Glomerular endothelial cell (primary cell): ENCODE measurements around the gene NACC2. TPM values are rescaled to one million over a fixed set of nuclear protein-coding genes. Genes with fewer than 3 reads are reported as not detected.
A peak's percentile ranks its signal among the peaks of the same experiment; 100 is the strongest.

Experiments used
- DNase-seq: peaks from one replicate; pipeline ENCODE4 v3.0.0-alpha.2; 2011; ENCODE audit warnings: low read depth, low spot score; ENCODE audit errors: extremely low read depth
- total RNA-seq: library from RNA; depleted of rRNA; stranded (reverse); fragments of >200 nt; gene quantifications from 2 replicates; pipeline ENCODE4 v1.2.3, GENCODE V29; 2015

Gene NACC2
- total RNA-seq, 1 donor from 2014 or later = 41.5 TPM

DNA sequence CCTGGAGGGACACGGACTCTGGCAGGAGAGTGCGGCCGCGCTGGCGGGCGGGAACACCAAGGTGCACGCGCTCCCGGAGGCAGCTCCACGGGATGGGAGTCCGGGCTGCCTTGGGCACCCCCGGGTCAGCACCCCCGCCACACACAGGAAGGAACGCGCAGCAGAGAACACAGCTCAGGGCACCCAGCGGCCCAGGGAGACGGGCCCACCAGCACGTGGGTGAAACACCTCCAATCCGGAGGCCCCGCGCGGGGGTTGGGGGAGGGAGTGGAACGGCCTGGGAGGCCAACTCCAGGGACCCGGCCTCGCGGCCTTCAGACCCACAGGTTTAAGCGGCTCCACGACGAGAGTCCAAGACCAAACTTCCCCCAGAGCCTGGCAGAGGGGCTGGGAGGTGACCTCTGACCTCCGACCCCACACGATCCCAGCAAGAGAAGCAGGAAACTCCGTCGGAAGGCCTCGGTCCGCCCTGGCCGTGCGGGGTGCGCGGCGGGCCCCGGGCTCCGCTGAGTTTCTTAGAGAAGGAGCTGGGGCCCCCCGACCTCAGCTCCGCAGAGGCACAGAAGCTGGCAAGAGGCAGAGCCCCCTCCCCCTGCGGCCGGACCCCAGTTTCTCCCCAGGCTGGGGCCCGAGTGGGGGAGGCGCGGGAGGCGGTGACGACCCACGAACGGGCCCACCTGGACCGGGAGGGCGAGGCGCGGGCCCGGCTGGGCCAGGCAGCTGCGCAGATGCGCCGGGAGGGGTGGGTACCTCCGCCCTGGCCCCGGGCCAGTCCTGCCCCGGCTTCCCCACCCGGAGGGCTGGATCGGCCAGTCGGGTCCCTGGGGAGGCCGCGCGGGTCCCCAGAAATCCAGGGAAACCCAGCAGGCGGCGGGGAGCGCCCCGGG lies 851 bp downstream of the NACC2 start:
- DNase-seq = no peak

DNA sequence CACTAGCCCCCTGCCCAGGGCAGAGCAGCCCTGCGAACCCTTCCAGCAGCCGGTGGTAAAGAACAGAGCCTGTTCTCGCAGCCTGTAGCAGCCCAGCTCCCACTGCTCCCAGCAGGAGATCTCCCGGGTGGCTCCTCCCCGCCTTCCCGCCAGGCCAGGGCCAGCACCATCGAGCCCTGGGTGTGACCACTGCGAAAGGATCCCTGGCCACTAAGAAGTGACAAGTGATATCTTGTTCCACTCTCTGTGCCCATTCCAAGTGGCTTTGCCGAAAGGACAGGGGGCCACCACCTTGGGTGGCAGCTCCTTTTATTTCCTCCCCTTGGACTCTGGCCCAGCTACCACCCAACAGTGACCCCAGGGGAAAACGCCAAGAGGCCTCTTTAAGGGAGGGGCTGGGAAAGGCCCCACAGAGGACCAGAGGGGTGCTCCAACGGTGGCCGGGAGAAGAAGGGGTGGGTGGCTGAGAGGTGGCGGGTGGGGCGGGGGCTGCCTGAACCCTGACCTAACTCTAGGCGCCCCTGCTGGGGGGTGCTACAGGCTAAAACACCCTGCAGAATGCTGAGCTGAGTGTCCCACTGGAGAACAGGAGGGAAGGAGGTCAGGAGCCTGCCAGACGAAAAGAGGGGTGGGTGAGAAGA lies 1.6 kb downstream of the NACC2 start:
- DNase-seq = no peak

DNA sequence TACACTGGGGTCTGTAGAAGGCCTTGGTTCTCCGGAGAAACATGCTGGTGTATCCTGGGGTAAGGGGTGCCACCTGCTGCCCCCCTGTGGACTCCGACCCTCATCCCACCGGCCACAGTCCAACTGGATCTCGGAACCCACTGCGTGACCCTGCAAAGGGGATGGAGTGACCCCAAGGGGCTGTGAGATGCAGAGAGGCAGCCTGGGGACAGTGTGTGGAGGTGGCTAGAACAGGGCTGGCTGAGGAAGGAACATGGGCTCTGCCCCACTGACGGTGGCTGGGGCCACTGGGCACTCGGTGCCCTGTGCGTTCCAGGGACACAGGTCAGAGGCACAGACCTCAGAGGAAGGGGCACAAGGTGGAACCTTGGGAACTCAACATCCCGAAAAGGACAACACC lies 2.3 kb downstream of the NACC2 start:
- no peak for DNase-seq

DNA sequence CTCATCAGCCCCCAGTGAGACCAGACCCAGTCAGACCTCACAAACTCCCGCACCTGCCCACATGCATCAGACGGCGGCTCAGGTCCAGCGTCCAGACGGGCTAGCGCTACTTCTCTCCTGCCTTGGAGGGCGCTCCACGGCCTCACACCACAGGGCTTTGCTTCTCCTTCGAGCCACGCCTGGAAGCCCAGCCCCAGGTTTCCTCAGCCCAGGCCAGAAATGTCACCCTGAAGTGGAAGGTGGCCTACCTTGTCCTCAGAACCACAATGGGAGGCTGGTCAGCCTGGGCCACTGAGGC lies 2.8 kb downstream of the NACC2 start:
- DNase-seq = no peak

DNA sequence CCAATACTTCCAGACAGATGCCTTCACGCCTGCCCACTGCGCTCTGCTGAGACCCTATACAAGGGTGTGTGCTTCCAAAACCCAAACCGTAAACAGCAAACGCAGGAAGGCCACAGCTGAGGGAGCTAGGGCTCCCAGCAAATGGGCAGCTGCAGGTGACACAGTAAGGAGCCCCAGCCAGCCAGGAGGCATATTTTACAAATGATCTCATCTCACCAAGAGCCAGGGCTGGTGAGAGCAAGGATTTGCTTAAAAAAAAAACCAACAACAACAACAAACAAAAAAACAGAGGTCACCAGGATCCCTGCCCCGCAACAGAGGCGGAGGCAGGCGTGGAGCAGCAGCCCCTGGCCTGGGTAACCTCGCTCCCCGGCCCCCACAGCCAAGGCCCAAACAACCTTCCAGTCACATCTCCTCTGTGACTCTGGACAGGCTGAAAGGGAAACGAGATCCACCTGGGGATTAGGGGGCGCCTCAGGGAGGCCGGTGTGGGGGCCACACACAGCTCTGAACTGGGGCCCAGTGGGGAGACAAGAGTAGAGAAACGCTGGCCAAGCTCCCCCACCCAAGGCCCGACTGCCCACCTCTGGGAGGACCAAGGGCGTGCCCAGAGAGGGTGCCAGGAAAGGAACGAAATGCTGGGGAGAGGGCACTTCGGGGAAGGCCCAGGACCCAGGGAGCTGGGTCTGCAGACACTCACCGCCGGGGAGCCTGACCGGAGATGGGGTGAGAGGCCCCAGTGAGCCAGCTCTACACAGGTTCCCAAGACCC lies 3.3 kb downstream of the NACC2 start:
- no peak for DNase-seq

DNA sequence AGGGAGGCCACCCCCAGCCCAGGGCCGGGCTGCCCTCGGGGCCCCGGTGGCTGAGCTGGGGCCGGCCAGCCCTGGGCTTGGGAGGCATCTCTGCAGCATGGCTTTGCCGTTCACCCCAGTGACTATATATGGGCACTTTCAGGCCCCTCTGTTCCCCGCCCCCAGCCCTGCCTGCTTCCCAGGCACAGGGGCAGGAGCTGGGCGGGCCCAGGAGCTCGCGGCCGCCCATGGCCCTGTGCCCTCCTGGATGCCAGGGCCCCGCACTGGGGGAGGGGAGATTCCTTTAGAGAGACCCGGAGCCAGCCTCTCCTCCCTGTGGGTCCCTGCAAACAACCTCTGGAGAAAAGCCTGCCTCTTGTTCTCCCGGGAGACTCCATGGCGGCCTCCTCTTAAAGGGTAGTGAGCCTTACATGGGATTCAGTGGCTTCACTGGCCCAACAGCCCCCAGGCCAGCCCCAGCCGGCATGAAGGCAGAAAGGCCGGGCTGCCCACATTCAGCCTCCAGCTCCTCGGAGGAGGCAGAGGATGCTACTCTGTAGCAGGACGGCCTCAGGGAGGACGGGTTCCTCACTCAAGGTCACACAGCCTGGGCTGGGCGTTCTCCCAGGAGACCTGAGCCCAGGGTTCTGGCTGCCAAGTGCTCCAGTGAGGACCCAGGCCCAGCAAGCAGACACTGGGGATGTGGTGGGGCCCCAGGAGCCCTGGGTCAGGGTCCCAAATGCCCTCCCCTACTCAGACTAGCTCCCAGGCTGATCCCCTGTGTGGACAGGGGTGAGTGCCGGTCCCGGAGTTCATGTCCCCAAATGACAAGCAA lies 4.1 kb downstream of the NACC2 start:
- no peak for DNase-seq

DNA sequence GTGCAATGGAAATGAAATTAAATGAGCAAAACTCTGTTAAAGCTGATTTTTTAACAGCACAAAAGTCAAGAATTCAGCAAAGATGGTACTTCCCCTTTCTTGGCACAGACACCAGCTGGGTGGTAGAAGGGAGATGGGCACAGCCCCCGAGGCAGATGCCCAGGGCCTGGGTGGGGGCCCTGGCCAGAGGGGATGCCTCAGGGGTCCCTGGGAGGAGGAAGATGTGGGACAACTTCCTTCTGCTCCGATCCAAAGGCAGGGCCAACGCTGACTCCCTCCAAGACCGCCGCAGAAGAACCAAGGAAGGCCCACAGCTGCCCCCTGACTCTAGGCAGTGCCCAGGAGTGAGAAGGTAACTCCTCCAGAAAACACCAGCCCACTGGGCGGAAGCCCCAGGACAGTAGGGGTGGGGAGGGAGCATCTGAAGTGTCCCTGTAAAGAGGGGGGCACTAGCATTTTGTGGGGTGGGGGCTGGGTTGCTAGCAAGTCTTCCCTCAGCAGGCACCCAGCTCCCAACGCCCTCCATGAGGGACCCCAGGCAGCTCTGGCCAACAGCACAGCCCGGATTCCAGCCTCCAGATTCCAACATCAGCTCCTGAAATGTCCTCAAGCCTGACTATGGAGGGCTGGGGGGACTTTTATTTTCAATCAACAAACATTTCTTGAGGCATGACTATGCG lies 4.9 kb downstream of the NACC2 start:
- DNase-seq = no peak

DNA sequence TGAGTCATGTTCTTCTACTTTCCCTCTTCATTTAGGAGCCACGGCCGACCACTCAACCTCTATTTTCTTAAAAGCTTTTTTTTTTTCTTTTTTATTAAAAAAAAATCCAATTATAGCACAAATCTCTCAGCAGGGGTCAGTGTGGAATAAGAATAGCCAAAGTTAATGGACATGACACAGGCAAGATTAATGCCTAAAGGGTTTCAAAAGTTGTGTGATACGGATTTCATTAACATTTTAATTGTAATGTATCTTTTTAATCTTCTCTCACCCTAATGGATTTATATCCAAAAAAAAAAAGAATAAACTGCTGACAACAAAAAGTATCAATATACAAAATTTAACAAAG lies 5.4 kb downstream of the NACC2 start:
- DNase-seq = peak; percentile 10

DNA sequence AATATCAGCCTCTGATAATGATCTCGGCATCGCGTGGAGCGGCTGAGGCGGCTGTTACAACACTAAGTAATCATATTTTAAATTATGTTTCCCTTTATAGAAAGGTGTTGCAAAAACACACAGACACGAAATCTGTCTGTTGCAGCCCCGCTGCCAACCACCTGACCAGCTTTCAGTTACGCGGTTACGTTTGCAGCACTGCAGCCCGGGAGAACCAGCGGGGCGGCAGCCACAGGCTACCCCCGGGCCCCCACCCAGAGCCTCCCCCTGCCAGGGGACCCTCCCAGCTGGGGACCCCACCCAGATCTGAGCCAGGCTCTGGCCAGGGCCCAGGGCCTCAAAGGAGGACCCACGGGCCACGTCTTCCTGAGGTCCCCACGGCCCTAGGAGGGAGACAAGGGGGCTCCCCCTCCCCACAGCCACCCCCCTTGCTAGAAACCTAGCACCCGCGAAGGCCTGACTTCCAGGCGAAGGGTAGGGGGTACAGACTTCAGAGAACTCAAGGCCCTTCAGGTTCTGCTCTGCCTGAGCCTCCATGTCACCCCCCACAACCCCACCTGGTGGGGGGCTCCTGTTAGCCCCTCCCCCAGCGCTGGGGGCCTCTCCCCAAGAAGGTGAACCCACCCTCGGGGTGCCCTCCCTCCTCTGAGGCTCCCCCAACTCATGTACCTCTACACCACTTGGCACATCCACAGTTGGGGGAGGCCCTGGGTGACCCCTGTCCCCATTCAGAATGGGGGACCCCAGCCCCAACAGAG lies 6.0 kb downstream of the NACC2 start:
- no peak for DNase-seq

DNA sequence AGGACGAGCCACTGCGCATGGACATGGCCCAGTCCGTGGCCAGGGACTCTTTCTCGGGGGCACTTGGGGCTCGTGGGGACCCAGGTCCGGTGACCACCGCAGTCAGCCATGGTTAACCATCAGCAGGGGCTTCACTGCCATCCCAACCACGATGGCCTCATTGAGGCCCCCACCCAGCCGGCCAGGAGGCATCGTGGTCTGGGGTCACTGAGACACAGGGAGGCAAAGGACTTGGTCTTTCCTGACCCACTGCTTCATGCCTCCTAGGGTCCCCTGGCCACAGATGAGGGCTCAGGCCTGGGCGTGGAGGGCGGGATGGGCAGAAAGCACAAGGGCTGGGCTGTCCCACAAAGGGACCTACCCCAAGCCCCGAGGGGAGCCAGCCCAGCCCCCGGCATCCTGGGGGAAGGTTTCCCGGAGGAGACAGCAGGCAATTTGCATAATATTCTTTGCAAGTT lies 6.6 kb downstream of the NACC2 start:
- DNase-seq = no peak

DNA sequence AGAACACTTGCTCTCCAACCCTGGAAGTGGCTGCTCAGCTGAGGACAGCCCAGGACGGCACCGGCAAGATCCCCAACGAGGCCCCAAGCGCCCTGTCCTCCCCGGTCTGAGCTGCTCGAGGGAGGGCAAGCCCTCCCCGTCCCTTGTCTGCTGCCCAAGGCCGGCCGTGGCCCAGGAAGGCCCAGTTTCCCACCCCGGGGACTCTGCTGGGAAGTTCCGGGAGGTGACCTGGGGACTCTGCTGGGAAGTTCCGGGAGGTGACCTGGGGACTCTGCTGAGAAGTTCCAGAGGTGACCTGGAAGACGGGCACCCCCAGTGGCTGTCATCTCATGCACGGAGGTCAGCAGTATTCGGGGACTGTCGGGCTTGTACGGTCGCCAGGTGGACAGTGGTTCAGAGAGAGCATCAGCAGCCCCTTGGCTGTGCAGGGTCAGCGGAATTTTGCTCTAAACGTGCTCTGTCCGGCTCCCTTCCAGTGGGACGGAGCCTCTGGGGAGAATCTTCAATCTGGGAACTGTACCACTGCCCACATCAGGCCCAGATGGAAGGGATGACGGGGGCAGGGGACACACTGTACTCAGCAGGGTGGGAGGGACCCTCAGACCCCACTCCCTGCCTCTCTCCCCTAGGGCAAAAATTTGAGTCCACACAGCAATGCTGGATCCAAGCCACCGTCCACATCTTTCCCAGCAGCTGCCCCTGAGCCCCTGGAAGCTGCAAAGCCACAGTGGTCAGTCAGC lies 7.2 kb downstream of the NACC2 start:
- no peak for DNase-seq

DNA sequence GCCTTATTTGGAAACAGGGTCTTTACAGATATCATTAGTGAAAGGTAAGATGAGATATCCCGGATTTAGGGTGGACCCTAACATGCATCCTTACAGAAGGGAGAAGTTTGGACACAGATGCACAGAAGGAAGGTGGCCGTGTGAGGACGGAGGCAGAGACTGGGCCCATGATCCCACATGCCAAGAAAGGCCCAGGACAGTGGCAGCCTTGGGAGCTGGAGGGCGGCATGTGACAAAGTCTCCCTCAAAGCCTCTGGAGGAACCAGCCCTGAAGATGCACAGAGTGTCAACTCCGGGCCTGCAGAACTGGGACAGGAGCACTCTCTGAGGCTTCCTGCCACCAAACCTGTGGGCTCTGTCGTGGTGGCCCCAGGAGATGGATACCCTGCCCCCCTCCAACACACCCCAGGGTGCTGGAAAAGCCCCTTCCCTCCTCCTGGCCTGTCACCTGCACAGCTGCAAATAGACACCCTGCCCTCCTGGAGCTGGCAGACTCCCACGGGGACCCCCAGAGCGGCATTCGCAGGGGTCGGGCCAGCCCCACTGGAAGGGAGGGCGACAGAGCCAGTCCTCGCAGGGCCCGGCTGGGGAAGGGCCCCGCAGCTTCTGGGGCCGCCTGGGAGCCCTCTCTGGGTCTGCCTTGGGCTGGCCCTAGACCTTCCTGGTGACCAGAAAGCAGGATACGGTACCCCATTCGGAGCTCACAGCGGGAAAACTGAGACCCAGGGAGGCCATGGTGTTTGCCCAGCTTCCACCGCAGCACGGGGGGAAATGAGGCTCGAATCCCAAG lies 7.9 kb downstream of the NACC2 start:
- no peak for DNase-seq

DNA sequence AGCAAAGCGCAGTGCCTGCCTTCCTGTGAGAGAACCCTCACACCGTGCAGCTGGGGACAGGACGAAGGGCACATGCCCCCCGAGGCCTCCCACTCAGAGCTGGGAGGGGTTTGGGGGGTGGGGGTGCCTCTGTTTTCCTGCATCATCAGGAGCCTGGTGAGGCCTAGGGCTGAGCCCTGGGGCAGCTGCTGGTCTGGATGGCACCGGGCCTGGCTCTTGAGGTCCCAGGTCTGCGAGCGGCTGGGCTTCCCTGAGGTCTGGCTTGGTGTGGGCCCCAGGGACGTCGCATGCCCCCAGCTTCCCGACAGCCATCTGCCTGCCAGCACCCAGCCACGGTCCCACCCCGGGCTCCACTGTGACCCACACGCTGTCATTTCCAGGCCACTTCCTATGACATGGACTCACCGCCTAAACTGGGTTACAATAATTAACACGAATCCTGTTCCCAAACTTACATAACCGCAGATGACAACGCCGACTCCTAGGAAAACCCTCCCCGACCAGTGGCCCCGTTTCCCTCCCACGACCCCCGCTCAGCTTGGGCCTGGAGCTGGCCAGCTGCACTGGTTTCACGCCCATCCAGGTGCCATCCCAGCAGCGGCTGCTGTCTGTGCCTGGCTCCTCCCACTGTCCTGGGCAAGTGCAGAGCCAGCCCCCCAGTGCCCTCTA lies 8.7 kb downstream of the NACC2 start:
- no peak for DNase-seq

DNA sequence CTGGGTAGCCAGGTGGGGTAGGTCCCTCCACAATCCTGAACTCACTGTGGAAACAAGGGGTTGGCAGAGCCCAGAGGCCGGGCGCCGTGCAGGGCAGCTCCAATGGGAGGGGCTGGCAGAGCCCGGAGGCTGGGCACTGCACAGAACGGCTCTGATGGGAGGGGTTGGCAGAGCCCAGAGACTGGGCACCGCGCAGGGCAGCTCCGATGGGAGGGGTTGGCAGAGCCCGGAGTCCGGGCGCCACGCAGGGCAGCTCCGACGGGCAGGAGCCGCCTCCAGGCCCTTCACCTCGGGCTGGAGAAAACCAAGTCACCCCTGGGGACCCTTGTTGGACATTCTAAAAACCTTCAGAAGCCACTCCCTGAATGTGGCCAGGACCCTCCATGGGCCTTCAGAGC lies 9.3 kb downstream of the NACC2 start:
- DNase-seq = no peak

DNA sequence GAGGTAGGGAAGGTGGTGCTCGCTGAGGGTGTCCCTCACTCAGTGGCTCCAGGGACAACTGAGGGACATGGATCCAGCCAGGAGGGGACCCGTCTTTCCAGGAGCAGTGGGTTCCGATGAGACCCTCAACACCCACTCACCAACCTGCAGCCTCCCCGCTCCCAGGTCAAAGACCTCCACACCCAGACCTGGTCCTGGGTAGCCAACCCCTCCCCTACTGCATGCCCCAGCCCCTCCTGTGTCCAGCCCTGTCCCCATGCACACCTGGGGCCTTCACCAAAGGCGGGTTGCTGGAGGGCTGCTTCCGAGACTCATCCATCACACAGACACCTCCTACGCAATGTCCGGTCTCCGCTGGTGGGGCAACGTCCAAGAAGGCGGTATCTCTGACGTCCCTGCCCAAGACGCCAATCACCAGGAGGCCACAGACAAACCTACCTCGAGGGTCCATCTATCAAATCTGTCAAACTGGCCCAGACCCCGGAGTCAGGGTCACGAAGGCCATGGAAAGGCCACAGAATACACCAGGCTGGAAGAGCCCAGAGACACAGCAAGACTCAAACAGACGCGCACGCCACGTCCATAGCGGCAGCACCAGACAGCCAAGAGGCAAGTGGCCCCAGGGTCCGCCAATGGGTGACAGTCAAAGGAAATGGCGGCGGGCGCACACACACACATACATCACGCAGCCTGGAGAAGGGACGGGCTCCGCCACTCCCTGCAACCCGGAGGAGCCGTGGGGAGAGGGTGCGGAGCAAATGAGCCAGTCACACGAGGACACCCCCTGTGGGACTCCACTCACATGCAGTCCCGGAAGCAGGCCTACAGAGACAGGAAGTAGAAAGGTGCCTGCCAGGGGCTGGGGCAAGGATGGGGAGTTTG lies 10.8 kb downstream of the NACC2 start:
- no peak for DNase-seq

DNA sequence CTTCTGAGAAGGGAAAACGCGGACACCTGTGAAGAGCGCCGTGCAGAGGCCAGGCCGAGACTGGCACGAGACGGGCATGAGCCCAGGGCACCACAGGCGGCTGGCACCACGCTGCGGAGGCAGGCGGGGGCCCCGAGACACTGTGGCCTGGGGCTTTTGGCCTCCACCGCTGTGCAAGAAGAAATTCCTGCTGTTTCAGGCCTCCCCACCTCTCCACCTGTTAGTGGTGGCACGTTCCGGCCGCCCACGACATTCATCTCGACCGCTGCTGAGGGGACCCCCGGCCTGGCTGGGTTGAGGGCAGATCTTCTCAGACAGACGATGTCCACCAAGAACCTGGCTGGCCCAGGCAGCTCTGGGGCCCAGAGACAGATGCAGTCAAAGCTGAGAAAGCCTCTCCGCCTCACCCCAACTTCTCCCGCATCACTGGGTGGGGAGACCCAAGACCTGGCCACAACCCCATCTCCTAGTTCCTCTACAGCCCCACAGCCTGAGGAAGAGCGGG lies 11.5 kb downstream of the NACC2 start:
- no peak for DNase-seq
